Muscle of back (tissue), 11 donors: Measurements from ENCODE around the gene FBXW9. TPM values are rescaled to one million over a fixed set of nuclear protein-coding genes. Genes with fewer than 3 reads are reported as not detected.
"Not testable (repeated sequence)": the region's sequence is repeated elsewhere in the genome, so short reads cannot be mapped to it uniquely, and the experiment has no call there.

Experiments
- DNase-seq, 3 donors: peaks; one replicate each; pipeline versions ENCODE4 v3.0.0 to v3.0.0-alpha.2; 2013
- polyA plus RNA-seq, 10 donors: library from polyadenylated mRNA; unstranded; fragments of 120-200 nt; gene quantifications; one replicate each; pipeline ENCODE4 v1.2.1, GENCODE V29; 2013; ENCODE audit not compliant: insufficient read length in 10 of 10

The FBXW9 gene
- polyA plus RNA-seq, 10 donors: 2.5 to 6.3 (median 4.1) TPM

- DNase-seq: no peak
These were observed 23.9 kb upstream of the FBXW9 start for GRCh38 chr19:12720296-12720695.

- no peak for DNase-seq
These were observed 19.5 kb upstream of the FBXW9 start for GRCh38 chr19:12715929-12716328.

GRCh38 chr19:12715102-12715501 lies 18.7 kb upstream of the FBXW9 start:
- DNase-seq: no peak

DNA sequence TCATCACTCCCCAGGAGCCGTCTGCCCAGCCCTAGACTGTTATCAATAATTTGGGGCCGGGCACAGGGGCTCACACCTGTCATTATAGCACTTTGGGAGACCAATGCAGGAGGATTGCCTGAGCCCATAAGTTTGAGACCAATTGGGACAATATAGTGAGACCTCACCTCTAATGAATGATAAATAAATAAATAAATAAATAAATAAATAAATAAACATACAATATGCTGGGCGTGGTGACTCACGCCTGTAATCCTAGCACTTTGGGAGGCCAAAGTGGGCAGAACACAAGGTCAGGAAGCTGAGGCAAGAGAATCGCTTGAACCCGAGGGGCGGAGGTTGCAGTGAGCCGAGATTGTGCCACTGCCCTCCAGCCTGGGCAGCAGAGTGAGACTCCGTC lies 16.9 kb upstream of the FBXW9 start:
- not testable (repeated sequence) for DNase-seq

DNA sequence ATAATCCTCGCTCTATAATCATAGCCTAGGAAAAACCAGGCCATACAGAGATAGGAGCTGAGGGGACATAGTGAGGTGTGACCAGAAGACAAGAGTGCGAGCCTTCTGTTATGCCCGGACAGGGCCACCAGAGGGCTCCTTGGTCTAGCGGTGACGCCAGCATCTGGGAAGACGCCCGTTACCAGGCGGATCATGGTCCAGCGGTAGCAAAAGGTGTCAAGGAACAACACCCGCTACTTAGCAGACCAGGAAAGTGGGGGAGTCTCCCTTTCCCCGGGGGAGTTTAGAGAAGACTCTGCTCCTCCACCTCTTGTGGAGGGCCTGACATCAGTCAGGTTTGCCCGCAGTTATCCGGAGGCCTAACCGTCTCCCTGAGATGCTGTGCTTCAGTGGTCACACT lies 15.6 kb upstream of the FBXW9 start:
- DNase-seq: not testable (repeated sequence)

DNA sequence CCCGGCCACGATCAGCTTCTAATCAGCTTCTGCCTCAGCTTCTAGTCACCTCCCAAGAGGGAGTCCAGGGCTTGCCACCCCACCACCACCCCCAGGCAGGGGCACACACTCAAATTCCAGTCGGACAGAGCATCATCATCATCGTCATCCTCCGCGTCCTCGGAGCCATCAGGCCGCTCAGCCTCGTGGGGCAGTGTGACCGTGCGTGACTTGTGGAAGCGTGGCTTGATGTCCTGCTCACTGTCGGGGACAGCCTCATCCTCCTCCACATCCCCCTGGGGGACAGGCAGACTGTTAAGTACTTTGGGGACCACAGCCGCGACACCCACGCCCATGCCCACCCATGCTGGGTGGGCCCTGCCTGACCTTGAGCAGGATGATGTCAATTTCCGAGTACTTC lies 14.8 kb upstream of the FBXW9 start:
- no peak for DNase-seq

DNA sequence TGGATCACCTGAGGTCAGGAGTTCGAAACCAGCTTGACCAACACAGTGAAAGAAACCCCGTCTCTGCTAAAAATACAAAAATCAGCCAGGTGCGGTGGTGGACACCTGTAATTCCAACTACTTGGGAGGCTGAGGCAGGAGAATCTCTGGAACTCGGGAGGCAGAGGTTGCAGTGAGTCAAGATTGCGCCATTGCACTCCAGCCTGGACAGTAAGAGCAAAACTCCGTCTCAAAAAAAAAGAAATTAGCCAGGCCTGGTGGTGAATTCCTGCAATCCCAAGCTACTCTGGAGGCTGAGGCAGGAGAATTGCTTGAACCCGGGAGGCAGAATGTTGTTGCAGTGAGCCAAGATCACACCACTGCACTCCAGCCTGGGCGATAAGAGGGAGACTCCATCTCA lies 12.2 kb upstream of the FBXW9 start:
- DNase-seq: no peak

- DNase-seq: no peak
These were observed 9.9 kb upstream of the FBXW9 start for GRCh38 chr19:12706332-12706718.

DNA sequence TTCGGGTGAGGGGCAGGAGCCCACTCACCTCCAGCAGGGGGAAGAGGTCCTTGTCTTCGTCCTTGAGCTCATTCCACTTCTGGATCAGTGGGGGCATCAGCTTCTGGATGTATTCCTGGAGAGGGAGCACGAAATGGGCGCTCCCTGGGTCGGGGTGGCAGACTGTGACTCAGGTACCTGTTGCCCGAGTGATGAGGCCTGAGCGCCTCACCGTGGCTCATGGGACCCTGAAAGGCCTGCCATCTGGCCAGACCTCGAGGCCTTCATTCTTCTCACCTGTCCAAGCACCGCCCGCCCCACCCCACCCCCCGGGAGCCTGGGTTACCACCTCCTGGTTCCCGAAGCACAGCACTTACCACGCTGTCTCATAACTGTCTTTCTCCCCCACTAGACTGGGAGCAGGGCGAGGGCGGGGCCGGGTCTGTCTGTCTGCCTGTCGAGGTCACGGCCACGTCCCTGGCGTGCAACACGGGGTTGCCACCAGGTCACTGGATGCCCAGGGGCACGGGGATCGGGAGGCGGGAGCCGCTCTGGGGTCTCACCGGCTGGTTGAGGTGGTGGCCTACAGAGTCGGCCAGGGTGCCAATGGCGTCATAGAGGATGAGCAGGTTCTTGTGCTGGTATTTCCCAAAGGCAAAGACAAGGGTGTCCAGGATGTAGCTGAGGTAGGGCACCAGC lies 9.4 kb upstream of the FBXW9 start:
- DNase-seq: no peak

GRCh38 chr19:12705169-12705568 lies 8.7 kb upstream of the FBXW9 start:
- DNase-seq: no peak

GRCh38 chr19:12703046-12703445 lies 6.6 kb upstream of the FBXW9 start:
- peak in 2 of 3 donors; percentile 27 to 53 for DNase-seq

GRCh38 chr19:12701596-12702282 lies 5.3 kb upstream of the FBXW9 start:
- DNase-seq: no peak

GRCh38 chr19:12698138-12698537 lies 1.7 kb upstream of the FBXW9 start:
- no peak for DNase-seq

GRCh38 chr19:12697425-12697824 lies 994 bp upstream of the FBXW9 start:
- not testable (repeated sequence) for DNase-seq

DNA sequence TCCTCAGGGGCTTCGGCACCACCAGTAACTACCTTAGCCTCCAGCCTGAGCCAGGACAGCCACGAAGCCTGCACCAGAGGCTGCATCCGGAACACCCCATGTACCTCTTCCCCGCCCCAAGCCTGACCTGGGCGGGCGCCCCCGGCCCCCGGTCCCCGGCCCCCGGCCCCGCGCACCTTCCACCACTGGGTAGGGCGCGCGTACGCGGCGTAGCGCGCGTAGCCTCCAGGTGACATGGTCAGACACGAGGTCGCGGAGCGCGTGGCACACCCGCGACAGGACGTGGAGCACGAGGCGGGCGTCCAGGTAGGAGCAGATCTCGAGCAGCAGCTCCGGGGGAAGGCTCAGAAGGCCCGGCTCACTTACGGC lies 450 bp downstream of the FBXW9 start:
- DNase-seq: no peak

- no peak for DNase-seq
These were observed 917 bp downstream of the FBXW9 start for GRCh38 chr19:12695514-12695913.

GRCh38 chr19:12695096-12695495 lies 1.3 kb downstream of the FBXW9 start:
- DNase-seq: no peak

DNA sequence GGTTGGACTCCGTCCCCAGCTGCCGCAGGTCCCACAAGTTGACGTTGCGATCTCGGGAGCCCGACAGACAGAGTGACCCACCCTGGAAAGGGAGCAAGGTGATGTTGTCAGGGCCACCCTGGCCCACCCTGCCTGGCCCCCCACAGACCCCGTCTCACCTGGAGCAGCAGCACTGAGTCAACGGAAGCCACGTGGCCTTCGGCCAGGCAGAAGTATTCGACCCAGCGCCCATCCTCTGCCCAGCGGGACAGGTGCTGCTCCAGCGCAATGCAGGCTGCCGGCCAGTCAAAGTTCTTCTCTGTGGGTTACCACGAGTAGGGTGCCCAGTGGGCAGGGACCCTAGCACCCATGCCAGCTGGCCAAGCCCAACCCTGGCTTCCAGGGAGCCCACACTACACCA lies 1.8 kb downstream of the FBXW9 start:
- DNase-seq: no peak

DNA sequence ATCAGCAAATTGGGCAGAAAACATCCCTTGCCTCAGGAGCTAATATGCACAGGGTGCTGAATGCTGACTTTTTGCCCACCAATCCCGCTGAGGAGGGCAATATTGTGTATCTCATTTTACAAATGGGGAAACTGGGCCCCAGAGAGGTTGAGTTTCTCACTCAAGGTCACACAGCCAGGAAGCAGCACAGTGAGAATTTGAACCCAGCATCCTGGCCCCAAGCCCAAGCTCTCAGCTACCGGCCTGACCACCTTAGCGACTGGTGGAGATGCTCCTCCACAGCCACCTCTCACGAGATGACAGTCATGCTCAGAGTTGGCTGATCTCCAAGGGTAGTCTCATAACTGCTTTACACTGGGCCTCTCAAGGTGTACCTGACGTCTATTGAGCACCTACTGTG lies 3.5 kb downstream of the FBXW9 start:
- no peak for DNase-seq

DNA sequence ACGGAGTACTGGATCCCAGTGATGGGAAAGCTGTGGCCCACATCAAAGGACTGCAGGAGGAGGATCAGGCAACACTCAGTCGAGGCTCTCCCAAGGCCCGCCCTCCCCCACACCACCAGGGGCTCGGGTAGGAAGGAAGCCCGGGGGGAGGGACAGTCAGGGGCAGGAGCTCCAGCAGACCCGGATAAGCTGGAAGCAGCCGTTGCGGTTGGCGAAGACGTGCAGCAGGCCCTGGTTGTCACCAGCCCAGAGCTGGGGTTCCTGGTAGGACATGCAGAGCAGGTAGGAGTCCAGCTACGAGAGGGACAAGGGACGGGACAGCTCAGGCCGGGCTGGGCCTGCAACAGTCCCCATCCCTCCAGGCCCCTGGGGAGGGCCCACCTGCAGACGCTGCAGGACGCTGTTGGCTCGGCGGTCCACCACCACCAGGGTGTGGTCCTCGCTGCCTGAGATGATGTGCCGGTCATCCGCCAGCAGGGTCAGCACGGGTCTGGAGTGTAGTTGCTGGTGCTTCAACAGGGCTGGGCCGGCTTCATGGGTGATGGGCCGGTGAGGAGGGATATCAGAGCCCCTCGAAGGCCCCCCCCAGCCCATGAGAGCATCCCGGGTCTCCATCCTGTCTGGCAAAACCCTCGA lies 6.7 kb downstream of the FBXW9 start:
- DNase-seq: no peak

GRCh38 chr19:12689012-12689411 lies 7.4 kb downstream of the FBXW9 start:
- DNase-seq: no peak

DNA sequence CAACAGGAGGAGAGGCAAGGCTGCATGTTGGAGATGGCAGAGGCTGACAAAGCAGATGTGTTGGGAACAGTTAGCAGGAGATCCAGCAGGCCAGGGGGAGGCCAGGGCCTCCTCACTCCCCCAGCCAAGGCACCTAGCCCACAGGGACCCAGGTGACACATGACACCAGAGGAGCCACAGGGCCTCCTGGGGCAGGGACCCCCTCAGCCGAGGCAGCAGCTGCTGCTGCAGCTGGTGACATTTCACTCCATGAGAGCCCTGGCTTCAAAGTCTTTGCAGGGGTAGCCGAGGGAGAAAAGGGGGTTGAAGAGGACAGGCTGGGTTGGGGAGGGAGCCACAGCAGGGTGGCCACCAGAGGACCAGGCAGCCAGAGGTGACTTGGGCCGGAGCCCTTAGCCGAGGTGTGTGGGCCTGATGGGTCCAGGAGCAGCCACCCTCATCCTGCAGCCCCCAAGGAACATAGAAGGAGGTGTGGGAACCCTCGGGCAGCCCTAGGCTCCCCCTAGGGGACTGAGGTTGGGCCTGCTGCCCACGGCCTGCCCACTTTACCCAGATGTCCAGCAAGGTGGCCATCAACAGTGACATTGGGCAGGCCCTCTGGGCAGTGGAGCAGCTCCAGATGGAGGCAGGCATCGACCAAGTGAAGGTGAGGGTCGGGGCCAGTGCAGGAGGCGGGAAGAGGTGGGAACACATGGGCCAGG lies 8.8 kb downstream of the FBXW9 start, which contains the start of gene GNG14:
GNG14 (plus strand) TSS at position 503 of the 701 bp plus-strand sequence; CDS start at position 554, 51 bp downstream.
- no peak for DNase-seq

DNA sequence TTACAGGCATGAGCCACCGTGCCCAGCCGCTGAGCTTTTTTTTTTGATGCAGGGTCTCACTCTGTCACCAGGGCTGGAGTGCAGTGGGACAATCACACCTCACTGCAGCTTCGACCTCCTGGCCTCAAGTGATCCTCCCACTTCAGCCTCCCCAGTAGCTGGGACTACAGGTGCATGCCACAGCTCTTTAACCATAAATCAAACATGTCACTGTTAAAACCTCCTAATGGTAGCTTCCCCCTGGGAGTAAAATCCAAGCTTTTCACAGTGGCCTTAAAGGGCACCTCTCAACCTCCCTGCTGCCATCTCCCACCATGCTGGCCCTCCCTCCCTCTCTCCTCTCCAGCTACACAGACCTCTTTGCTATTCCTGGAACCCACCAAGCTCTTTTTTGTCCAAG lies 10.6 kb downstream of the FBXW9 start:
- no peak for DNase-seq
